Lower leg skin (tissue), 3 donors: ENCODE results near the gene SNTG2.

Source experiments
- POLR2A ChIP-seq, 2 donors: fragments of 450-650 bp; IDR thresholded peaks; one replicate each; pipeline ENCODE4 v1.6.1; 2016 to 2017; ENCODE audit warnings: antibody characterized with exemption in 2 of 2, mild to moderate bottlenecking in 1 of 2, moderate library complexity in 1 of 2
- TF ChIP-seq, protein P1 (sequence below), 3 donors: fragments of 450-650 bp; IDR thresholded peaks; one replicate each; pipeline ENCODE4 v1.5.1; 2016; ENCODE audit warnings: antibody characterized with exemption in 3 of 3, mild to moderate bottlenecking in 3 of 3, moderate library complexity in 2 of 3

DNA sequence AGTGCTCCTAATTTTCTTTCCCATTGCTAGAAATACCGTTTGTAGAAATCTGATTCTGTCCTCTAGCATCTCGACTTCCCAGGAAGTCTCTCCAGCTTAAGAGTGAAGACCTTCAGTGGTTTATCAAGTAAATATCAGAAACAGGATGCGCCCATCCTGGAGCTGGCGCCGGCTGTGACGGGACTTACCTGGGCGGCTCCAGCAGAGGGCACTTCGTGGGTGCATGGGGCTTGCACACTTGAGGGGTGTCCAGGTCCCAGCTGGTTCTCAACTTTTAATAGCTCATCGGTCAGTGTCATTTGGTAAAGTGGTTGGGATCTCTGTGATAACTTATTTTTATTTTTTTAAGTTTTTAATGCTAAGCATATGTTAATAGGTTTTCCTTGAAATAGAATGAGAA lies 295.6 kb downstream of the SNTG2 start:
- TF ChIP-seq, protein P1, sequence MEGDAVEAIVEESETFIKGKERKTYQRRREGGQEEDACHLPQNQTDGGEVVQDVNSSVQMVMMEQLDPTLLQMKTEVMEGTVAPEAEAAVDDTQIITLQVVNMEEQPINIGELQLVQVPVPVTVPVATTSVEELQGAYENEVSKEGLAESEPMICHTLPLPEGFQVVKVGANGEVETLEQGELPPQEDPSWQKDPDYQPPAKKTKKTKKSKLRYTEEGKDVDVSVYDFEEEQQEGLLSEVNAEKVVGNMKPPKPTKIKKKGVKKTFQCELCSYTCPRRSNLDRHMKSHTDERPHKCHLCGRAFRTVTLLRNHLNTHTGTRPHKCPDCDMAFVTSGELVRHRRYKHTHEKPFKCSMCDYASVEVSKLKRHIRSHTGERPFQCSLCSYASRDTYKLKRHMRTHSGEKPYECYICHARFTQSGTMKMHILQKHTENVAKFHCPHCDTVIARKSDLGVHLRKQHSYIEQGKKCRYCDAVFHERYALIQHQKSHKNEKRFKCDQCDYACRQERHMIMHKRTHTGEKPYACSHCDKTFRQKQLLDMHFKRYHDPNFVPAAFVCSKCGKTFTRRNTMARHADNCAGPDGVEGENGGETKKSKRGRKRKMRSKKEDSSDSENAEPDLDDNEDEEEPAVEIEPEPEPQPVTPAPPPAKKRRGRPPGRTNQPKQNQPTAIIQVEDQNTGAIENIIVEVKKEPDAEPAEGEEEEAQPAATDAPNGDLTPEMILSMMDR (IDR thresholded peaks at IDR 0.05), result no peak
- no peak for TF ChIP-seq POLR2A (IDR thresholded peaks at IDR 0.05)
